H9 (cell line): Measurements from ENCODE around the gene DDIT4. TPM values are rescaled to one million over a fixed set of nuclear protein-coding genes. Genes with fewer than 3 reads are reported as not detected.

Experiments
- DNase-seq: peaks from one replicate; pipeline ENCODE4 v3.0.0-alpha.2; 2017
- H2AFZ ChIP-seq: one replicate; pipeline ENCODE4 v1.6.1; 2013; ENCODE audit warnings: mild to moderate bottlenecking, low read length, control low read depth, moderate library complexity
- H2AK5ac ChIP-seq: 2 replicates; pipeline ENCODE4 v1.6.1; 2013; ENCODE audit warnings: low read length, control low read depth, mixed read lengths; ENCODE audit not compliant: insufficient read length
- H2BK120ac ChIP-seq: one replicate; pipeline ENCODE4 v1.6.1; 2013; ENCODE audit warnings: low read depth, mild to moderate bottlenecking, low read length, control low read depth, inconsistent platforms; ENCODE audit not compliant: poor library complexity, severe bottlenecking
- H2BK12ac ChIP-seq: 2 replicates; pipeline ENCODE4 v1.6.1; 2013; ENCODE audit warnings: low read length, control low read depth, mixed read lengths, low read depth; ENCODE audit not compliant: insufficient read length
- H2BK15ac ChIP-seq: 2 replicates; pipeline ENCODE4 v1.6.1; 2013; ENCODE audit warnings: low read depth, low read length, control low read depth
- H2BK20ac ChIP-seq: one replicate; pipeline ENCODE4 v1.6.1; 2013; ENCODE audit warnings: low read depth, mild to moderate bottlenecking, low read length, control low read depth, inconsistent platforms; ENCODE audit not compliant: poor library complexity, severe bottlenecking
- H2BK5ac ChIP-seq: 2 replicates; pipeline ENCODE4 v1.6.1; 2013; ENCODE audit warnings: low read length, control low read depth, mixed read lengths; ENCODE audit not compliant: insufficient read length
- H3K14ac ChIP-seq: 2 replicates; pipeline ENCODE4 v1.6.1; 2013; ENCODE audit warnings: low read length, control low read depth; ENCODE audit not compliant: insufficient read depth
- H3K18ac ChIP-seq: 2 replicates; pipeline ENCODE4 v1.6.1; 2013; ENCODE audit warnings: low read depth, mild to moderate bottlenecking, mixed read lengths, low read length, control low read depth; ENCODE audit not compliant: insufficient read length
- H3K23ac ChIP-seq: 2 replicates; pipeline ENCODE4 v1.6.1; 2013; ENCODE audit warnings: low read length, control low read depth, mixed read lengths, low read depth; ENCODE audit not compliant: insufficient read length
- H3K23me2 ChIP-seq: 2 replicates; pipeline ENCODE4 v1.6.1; 2013; ENCODE audit warnings: low read depth, mild to moderate bottlenecking, mixed read lengths, low read length, control low read depth; ENCODE audit not compliant: insufficient read length, poor library complexity, severe bottlenecking
- H3K27ac ChIP-seq: 2 replicates; pipeline ENCODE4 v1.5.1; 2013; ENCODE audit warnings: low read length, control low read depth, mixed read lengths, low read depth; ENCODE audit not compliant: insufficient read length
- H3K27me3 ChIP-seq: 2 replicates; pipeline ENCODE4 v1.6.1; 2013; ENCODE audit warnings: low read length, control low read depth, inconsistent platforms; ENCODE audit not compliant: insufficient read depth
- H3K4ac ChIP-seq: 2 replicates; pipeline ENCODE4 v1.6.1; 2013; ENCODE audit warnings: low read depth, mild to moderate bottlenecking, control low read depth, inconsistent platforms, low read length, moderate library complexity
- H3K4me1 ChIP-seq: 2 replicates; pipeline ENCODE4 v1.6.1; 2013; ENCODE audit warnings: low read length, control low read depth, inconsistent platforms; ENCODE audit not compliant: insufficient read depth
- H3K4me2 ChIP-seq: 2 replicates; pipeline ENCODE4 v1.6.1; 2013; ENCODE audit warnings: low read length, control low read depth, mixed read lengths; ENCODE audit not compliant: insufficient read length, insufficient read depth
- H3K56ac ChIP-seq: 2 replicates; pipeline ENCODE4 v1.6.1; 2013; ENCODE audit warnings: low read depth, mild to moderate bottlenecking, mixed read lengths, low read length, control low read depth; ENCODE audit not compliant: insufficient read length
- H3K79me1 ChIP-seq: 2 replicates; pipeline ENCODE4 v1.6.1; 2013; ENCODE audit warnings: low read depth, mild to moderate bottlenecking, moderate library complexity, low read length, control low read depth, inconsistent platforms; ENCODE audit not compliant: insufficient read depth, poor library complexity, severe bottlenecking
- H3K79me2 ChIP-seq: 2 replicates; pipeline ENCODE4 v1.6.1; 2013; ENCODE audit warnings: low read length, control low read depth, inconsistent platforms; ENCODE audit not compliant: insufficient read depth
- H3K9ac ChIP-seq: 2 replicates; pipeline ENCODE4 v1.6.1; 2013; ENCODE audit warnings: low read length, control low read depth, mixed read lengths; ENCODE audit not compliant: insufficient read length; ENCODE audit errors: extremely low read depth
- H3K9me3 ChIP-seq: one replicate; pipeline ENCODE4 v1.6.1; 2013; ENCODE audit warnings: low read depth, low read length, inconsistent platforms; ENCODE audit not compliant: control insufficient read depth
- H3T11ph ChIP-seq: one replicate; pipeline ENCODE4 v1.6.1; 2013; ENCODE audit warnings: mild to moderate bottlenecking, low read length, control low read depth, inconsistent platforms
- H4K20me1 ChIP-seq: one replicate; pipeline ENCODE4 v1.6.1; 2013; ENCODE audit not compliant: control insufficient read depth, insufficient read length, insufficient read depth
- H4K5ac ChIP-seq: 2 replicates; pipeline ENCODE4 v1.6.1; 2013; ENCODE audit warnings: low read depth, mild to moderate bottlenecking, mixed read lengths, low read length, control low read depth; ENCODE audit not compliant: insufficient read length
- H4K8ac ChIP-seq: replicated peaks from 2 replicates; pipeline ENCODE4 v1.6.1; 2013; ENCODE audit warnings: low read length, control low read depth, mixed read lengths, low read depth; ENCODE audit not compliant: insufficient read length
- H4K91ac ChIP-seq: 2 replicates; pipeline ENCODE4 v1.6.1; 2013; ENCODE audit warnings: low read depth, mild to moderate bottlenecking, moderate library complexity, mixed read lengths, low read length, control low read depth; ENCODE audit not compliant: insufficient read length
- H3K27ac Mint-ChIP-seq, 3 experiments: 2 replicates in 2 of 3; 3 replicates in 1 of 3; pipeline ENCODE4 v1.8.0; 2020 to 2021; ENCODE audit warnings: mixed read lengths in 3 of 3, mild to moderate bottlenecking in 1 of 3, moderate library complexity in 1 of 3
- H3K27me3 Mint-ChIP-seq: 2 replicates; pipeline ENCODE4 v1.8.0; 2021; ENCODE audit warnings: low read depth, mild to moderate bottlenecking, moderate library complexity, mixed read lengths
- H3K36me3 Mint-ChIP-seq, 3 experiments: 2 replicates in 2 of 3; 3 replicates in 1 of 3; pipeline ENCODE4 v1.8.0; 2020 to 2021; ENCODE audit warnings: low read depth in 3 of 3, mixed read lengths in 3 of 3; ENCODE audit not compliant: insufficient read depth in 1 of 3
- H3K4me1 Mint-ChIP-seq, 2 experiments: 2 replicates each; pipeline ENCODE4 v1.8.0; 2020; ENCODE audit warnings: mixed read lengths in 2 of 2
- H3K4me3 Mint-ChIP-seq, 2 experiments: 2 replicates in 1 of 2; 3 replicates in 1 of 2; pipeline ENCODE4 v1.8.0; 2020 to 2021; ENCODE audit warnings: mild to moderate bottlenecking in 2 of 2, mixed read lengths in 2 of 2, moderate library complexity in 1 of 2
- H3K9me3 Mint-ChIP-seq, 2 experiments: 2 replicates in 1 of 2; 3 replicates in 1 of 2; pipeline ENCODE4 v1.8.0; 2020; ENCODE audit warnings: mild to moderate bottlenecking in 2 of 2, mixed read lengths in 2 of 2, moderate library complexity in 1 of 2
- WGBS: extraction: QIAGEN DNeasy Blood & Tissue Kit; methylation state at CpG from one replicate; pipeline ENCODE4 v1.1.7; 2013; ENCODE audit warnings: missing lambda C conversion rate, low lambda C conversion rate, mixed read lengths; ENCODE audit not compliant: insufficient read length; ENCODE audit errors: extremely low coverage; 5-methylcytosine and 5-hydroxymethylcytosine counted together
- total RNA-seq: library from RNA; stranded (reverse); gene quantifications from 2 replicates; pipeline ENCODE4 v1.2.1, GENCODE V29; 2021
- TF ChIP-seq, protein P1 (sequence below): fragments of 200-600 bp; sonication (generic); conservative IDR thresholded peaks from 3 replicates; pipeline ENCODE4 v1.8.0; 2021; ENCODE audit warnings: antibody characterized with exemption, mild to moderate bottlenecking

Gene DDIT4
- total RNA-seq, 1 experiment from 2014 or later: 84.0 TPM

DNA sequence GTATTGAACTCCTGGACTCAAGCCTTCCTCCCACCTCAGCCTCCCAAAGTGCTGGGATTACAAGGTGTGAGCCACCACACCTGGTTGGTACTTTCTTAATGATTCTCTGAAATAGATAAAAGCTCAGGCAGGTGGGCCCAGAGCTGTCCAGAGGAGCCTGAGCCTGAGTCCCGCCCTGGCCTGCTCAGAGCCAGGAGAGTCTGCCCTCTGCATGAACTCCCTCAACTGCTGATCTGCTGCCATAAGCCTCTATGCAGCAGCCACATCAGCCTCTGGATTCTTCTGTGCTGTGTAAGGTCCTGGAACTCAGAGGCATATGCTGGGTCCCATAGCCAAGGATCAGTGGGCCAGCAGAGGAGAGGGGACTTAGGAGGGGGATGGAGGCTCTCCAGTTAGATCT, 23.1 kb upstream of the DDIT4 start:
- Mint-ChIP-seq H3K9me3 (no peaks in the 10 kb centered on the region; a peak in 1 of 5 replicates), H3K4me3 (no peak overlapping the region), H3K4me1 (peaks cover 31 to 47% of the 10 kb centered on the region in 2 experiments), H3K27me3 (no peaks in the 10 kb centered on the region), H3K36me3 (no peaks in the 10 kb centered on the region), H3K27ac (0 out of 7 replicates have a peak overlapping the region, but pooled peaks of 1 of the 3 experiments have one; percentile 18)
- TF ChIP-seq, protein P1, sequence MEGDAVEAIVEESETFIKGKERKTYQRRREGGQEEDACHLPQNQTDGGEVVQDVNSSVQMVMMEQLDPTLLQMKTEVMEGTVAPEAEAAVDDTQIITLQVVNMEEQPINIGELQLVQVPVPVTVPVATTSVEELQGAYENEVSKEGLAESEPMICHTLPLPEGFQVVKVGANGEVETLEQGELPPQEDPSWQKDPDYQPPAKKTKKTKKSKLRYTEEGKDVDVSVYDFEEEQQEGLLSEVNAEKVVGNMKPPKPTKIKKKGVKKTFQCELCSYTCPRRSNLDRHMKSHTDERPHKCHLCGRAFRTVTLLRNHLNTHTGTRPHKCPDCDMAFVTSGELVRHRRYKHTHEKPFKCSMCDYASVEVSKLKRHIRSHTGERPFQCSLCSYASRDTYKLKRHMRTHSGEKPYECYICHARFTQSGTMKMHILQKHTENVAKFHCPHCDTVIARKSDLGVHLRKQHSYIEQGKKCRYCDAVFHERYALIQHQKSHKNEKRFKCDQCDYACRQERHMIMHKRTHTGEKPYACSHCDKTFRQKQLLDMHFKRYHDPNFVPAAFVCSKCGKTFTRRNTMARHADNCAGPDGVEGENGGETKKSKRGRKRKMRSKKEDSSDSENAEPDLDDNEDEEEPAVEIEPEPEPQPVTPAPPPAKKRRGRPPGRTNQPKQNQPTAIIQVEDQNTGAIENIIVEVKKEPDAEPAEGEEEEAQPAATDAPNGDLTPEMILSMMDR: no peak
- Histone ChIP-seq H2BK12ac (no peak overlapping the region), H3K79me1 (no peaks in the 10 kb centered on the region), H2AFZ (no peak overlapping the region), H3K4me1 (peaks cover 7% of the 10 kb centered on the region; the same call in 1 of the 2 replicates), H3K9ac (no peak overlapping the region), H2AK5ac (no peak overlapping the region), H3K4me2 (no peak overlapping the region), H4K5ac (no peak overlapping the region), H3T11ph (no peak overlapping the region), H3K79me2 (no peaks in the 10 kb centered on the region), H3K18ac (no peak overlapping the region), H3K9me3 (no peaks in the 10 kb centered on the region), H3K14ac (no peak overlapping the region), H2BK120ac (no peak overlapping the region), H2BK5ac (no peak overlapping the region), H3K27ac (no peak overlapping the region), H2BK20ac (no peak overlapping the region), H3K4ac (no peak overlapping the region), H4K20me1 (no peaks in the 10 kb centered on the region), H3K23me2 (no peaks in the 10 kb centered on the region), H2BK15ac (no peak overlapping the region), H3K56ac (no peak overlapping the region), H4K91ac (no peak overlapping the region), H4K8ac (no peak overlapping the region), H3K23ac (no peak overlapping the region), H3K27me3 (no peaks in the 10 kb centered on the region)
- no peak for DNase-seq
- WGBS: no CpG with 5 or more reads among the region's 1 CpG
